Neuronal stem cell (in vitro differentiated cells): ENCODE results near the gene JPT1. TPM values are rescaled to one million over a fixed set of nuclear protein-coding genes. Genes with fewer than 3 reads are reported as not detected.

Experiments
- DNase-seq: peaks from one replicate; pipeline ENCODE4 v3.0.0-alpha.2; 2013; ENCODE audit warnings: low spot score
- H2AFZ ChIP-seq: one replicate; pipeline ENCODE4 v1.6.1; 2013; ENCODE audit warnings: mild to moderate bottlenecking, low read length, inconsistent platforms
- H2AK5ac ChIP-seq: 2 replicates; pipeline ENCODE4 v1.6.1; 2013; ENCODE audit warnings: low read depth, mild to moderate bottlenecking, inconsistent platforms, low read length, moderate library complexity, mixed read lengths
- H2BK120ac ChIP-seq: 2 replicates; pipeline ENCODE4 v1.6.1; 2013; ENCODE audit warnings: low read depth, mild to moderate bottlenecking, inconsistent platforms, low read length, moderate library complexity, mixed read lengths
- H2BK12ac ChIP-seq: one replicate; pipeline ENCODE4 v1.6.1; 2013; ENCODE audit warnings: low read length, inconsistent platforms
- H2BK15ac ChIP-seq: 2 replicates; pipeline ENCODE4 v1.6.1; 2013; ENCODE audit warnings: mild to moderate bottlenecking, low read length, inconsistent platforms, mixed read lengths
- H2BK5ac ChIP-seq: one replicate; pipeline ENCODE4 v1.6.1; 2013; ENCODE audit warnings: inconsistent platforms, mild to moderate bottlenecking, low read length, moderate library complexity
- H3K14ac ChIP-seq: one replicate; pipeline ENCODE4 v1.6.1; 2013; ENCODE audit warnings: low read length, inconsistent platforms
- H3K18ac ChIP-seq: 2 replicates; pipeline ENCODE4 v1.6.1; 2013; ENCODE audit warnings: low read length, inconsistent platforms
- H3K23ac ChIP-seq: 2 replicates; pipeline ENCODE4 v1.6.1; 2013; ENCODE audit warnings: low read depth, mild to moderate bottlenecking, mixed read lengths, low read length, inconsistent platforms; ENCODE audit not compliant: poor library complexity
- H3K27ac ChIP-seq: replicated peaks from 3 replicates; pipeline ENCODE4 v1.5.1; 2013; ENCODE audit warnings: low read length, inconsistent platforms
- H3K27me3 ChIP-seq, 3 experiments: 2 replicates each; pipeline ENCODE4 v1.6.1; 2013; ENCODE audit warnings: low read length in 3 of 3, mild to moderate bottlenecking in 2 of 3, inconsistent platforms in 1 of 3, low read depth in 1 of 3, mixed read lengths in 1 of 3, moderate library complexity in 1 of 3; ENCODE audit not compliant: control insufficient read depth in 3 of 3, insufficient read depth in 3 of 3
- H3K36me3 ChIP-seq, 2 donors: replicated peaks in 1 of 2; 2 replicates each; pipeline ENCODE4 v1.6.1; 2013; ENCODE audit warnings: low read length in 2 of 2; ENCODE audit not compliant: control insufficient read depth in 2 of 2, insufficient read depth in 2 of 2
- H3K4ac ChIP-seq: 2 replicates; pipeline ENCODE4 v1.6.1; 2013; ENCODE audit warnings: inconsistent platforms, mild to moderate bottlenecking, low read length, moderate library complexity
- H3K4me1 ChIP-seq, 2 donors: 1 replicate in 1 of 2; 2 replicates in 1 of 2; pipeline ENCODE4 v1.6.1; 2013; ENCODE audit warnings: low read length in 2 of 2, low read depth in 1 of 2; ENCODE audit not compliant: control insufficient read depth in 2 of 2, insufficient read depth in 1 of 2
- H3K4me2 ChIP-seq: one replicate; pipeline ENCODE4 v1.6.1; 2013; ENCODE audit warnings: mild to moderate bottlenecking, low read length, inconsistent platforms; ENCODE audit not compliant: insufficient read depth, poor library complexity, severe bottlenecking
- H3K4me3 ChIP-seq, 2 donors: 2 replicates each; pipeline ENCODE4 v1.5.1; 2013; ENCODE audit warnings: low read length in 2 of 2, mild to moderate bottlenecking in 2 of 2, inconsistent platforms in 1 of 2, moderate library complexity in 1 of 2
- H3K79me1 ChIP-seq: one replicate; pipeline ENCODE4 v1.6.1; 2013; ENCODE audit warnings: low read depth, mild to moderate bottlenecking, inconsistent platforms, low read length, moderate library complexity
- H3K9ac ChIP-seq: one replicate; pipeline ENCODE4 v1.6.1; 2013; ENCODE audit warnings: mild to moderate bottlenecking, low read depth, low read length, inconsistent platforms; ENCODE audit not compliant: poor library complexity
- H3K9me3 ChIP-seq, 2 donors: replicated peaks in 1 of 2; 2 replicates each; pipeline versions ENCODE3 to v1.6.1; 2013; ENCODE audit warnings: low read length in 2 of 2, mild to moderate bottlenecking in 2 of 2, inconsistent platforms in 1 of 2, low read depth in 1 of 2, mixed read lengths in 1 of 2, moderate library complexity in 1 of 2; ENCODE audit not compliant: control insufficient read depth in 2 of 2, insufficient read depth in 1 of 2
- H4K8ac ChIP-seq: one replicate; pipeline ENCODE4 v1.6.1; 2013; ENCODE audit warnings: low read depth, mild to moderate bottlenecking, inconsistent platforms, low read length, moderate library complexity
- H4K91ac ChIP-seq: one replicate; pipeline ENCODE4 v1.6.1; 2013; ENCODE audit warnings: low read length, low read depth, mild to moderate bottlenecking, inconsistent platforms; ENCODE audit not compliant: poor library complexity
- WGBS, 2 donors: extraction: QIAGEN DNeasy Blood & Tissue Kit; methylation state at CpG; one replicate each; pipeline ENCODE4 v1.1.7; 2013; ENCODE audit warnings: missing lambda C conversion rate in 2 of 2, mixed read lengths in 1 of 2; ENCODE audit not compliant: insufficient read length in 2 of 2, insufficient replicate concordance in 1 of 2; ENCODE audit errors: extremely low coverage in 2 of 2; 5-methylcytosine and 5-hydroxymethylcytosine counted together
- polyA plus RNA-seq, 2 experiments: library from polyadenylated mRNA; stranded (reverse); fragments of 200-250 nt; gene quantifications; one replicate each; pipeline ENCODE4 v1.2.3, GENCODE V29; 2013

The JPT1 gene
- polyA plus RNA-seq (2013, experiment 1 of 2) = 267 TPM
- 277 TPM for polyA plus RNA-seq (2013, experiment 2 of 2)

GRCh38 chr17:75154195-75155106 is at the start of gene JPT1:
JPT1 (minus strand) TSS chr17:75154512; CDS start chr17:75154397, 115 bp downstream.
- H3K4me3 ChIP-seq = peak within 1 kb of the TSS; percentile 90 to 92
- peak within 1 kb of the TSS; percentile 38 for H3K4ac ChIP-seq

DNA sequence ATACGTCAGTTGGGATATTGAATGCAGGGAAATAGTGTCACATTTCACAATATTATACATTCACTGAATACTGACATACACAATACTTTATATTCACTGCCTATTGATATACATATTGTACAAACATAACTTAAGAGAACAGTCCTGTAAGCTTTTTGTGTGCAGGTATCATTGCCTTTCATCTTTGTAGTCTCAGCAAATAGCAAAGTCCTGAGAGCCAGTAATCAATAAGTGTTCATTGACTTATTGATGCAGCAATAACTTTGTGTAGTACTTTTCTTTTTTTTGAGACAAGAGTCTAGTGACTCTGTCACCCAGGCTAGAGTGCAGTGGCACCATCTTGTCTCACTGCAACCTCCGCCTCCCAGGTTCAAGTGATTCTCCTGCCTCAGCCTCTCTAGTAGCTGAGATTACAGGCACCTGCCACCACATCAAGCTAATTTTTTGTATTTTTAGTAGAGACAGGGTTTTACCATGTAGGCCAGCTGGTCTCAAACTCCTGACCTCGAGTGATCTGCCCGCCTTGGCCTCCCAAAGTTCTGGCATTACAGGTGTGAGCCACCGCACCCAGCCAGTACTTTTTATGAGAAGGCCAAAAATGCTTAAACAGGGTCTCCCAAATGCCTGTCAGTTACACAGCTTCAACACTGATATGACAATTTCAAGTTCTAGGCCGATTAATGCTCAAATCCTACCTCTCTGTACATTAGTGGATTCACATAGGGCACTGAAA is 45.7 kb upstream of the JPT1 start:
- H4K8ac ChIP-seq = no peak overlapping the region
- H2BK15ac ChIP-seq = no peak overlapping the region
- no peak overlapping the region for H2BK120ac ChIP-seq
- no peak overlapping the region for H2AFZ ChIP-seq
- H3K9me3 ChIP-seq = no peaks in the 10 kb centered on the region
- WGBS, 2 donors = no CpG with 5 or more reads among the region's 6 CpGs
- H2AK5ac ChIP-seq = no peak overlapping the region
- no peak overlapping the region for H3K4ac ChIP-seq
- no peak overlapping the region for H3K18ac ChIP-seq
- no peak overlapping the region for H3K4me2 ChIP-seq
- no peak overlapping the region for H3K23ac ChIP-seq
- H3K4me1 ChIP-seq = no peaks in the 10 kb centered on the region
- H3K14ac ChIP-seq = no peak overlapping the region
- no peak overlapping the region for H2BK5ac ChIP-seq
- H3K79me1 ChIP-seq = no peaks in the 10 kb centered on the region
- H3K4me3 ChIP-seq = no peak overlapping the region
- H2BK12ac ChIP-seq = no peak overlapping the region
- H3K27ac ChIP-seq = no peak overlapping the region
- no peaks in the 10 kb centered on the region for H3K27me3 ChIP-seq
- no peak overlapping the region for H4K91ac ChIP-seq
- H3K9ac ChIP-seq = no peak overlapping the region
- no peak for DNase-seq
- no peaks in the 10 kb centered on the region for H3K36me3 ChIP-seq

More at GRCh38 chr17:75154195-75155106, at the start of gene JPT1:
- Histone ChIP-seq H3K79me1 (peaks cover 6% of the 10 kb centered on the region), H3K18ac (peak within 1 kb of the TSS; percentile 98), H3K23ac (peak within 1 kb of the TSS; percentile 100), H3K27ac (peak within 1 kb of the TSS; percentile 67), H2BK120ac (no peak within 1 kb of the TSS), H3K14ac (peak within 1 kb of the TSS; percentile 99), H3K9me3 (no peaks in the 10 kb centered on the region), H3K27me3 (no peaks in the 10 kb centered on the region), H3K9ac (peak within 1 kb of the TSS; percentile 95), H4K8ac (no peak within 1 kb of the TSS), H2AFZ (peak within 1 kb of the TSS; percentile 48), H2BK15ac (no peak within 1 kb of the TSS), H3K4me1 (peaks cover 3 to 9% of the 10 kb centered on the region in 2 donors), H4K91ac (no peak within 1 kb of the TSS), H3K36me3 (peaks cover 0 to 36% of the 10 kb centered on the region in 2 donors), H2AK5ac (peak within 1 kb of the TSS; percentile 100), H2BK5ac (peak within 1 kb of the TSS; percentile 93), H2BK12ac (peak within 1 kb of the TSS; percentile 58), H3K4me2 (peak within 1 kb of the TSS; percentile 63)
- DNase-seq = peak; percentile 98
- WGBS, 2 donors = no CpG with 5 or more reads among the region's 67 CpGs

GRCh38 chr17:75194879-75195278 is 40.6 kb upstream of the JPT1 start:
- H2BK12ac ChIP-seq = no peak overlapping the region
- no peak overlapping the region for H3K4me3 ChIP-seq
- H4K91ac ChIP-seq = no peak overlapping the region
- no peak overlapping the region for H2AK5ac ChIP-seq
- H3K9ac ChIP-seq = no peak overlapping the region
- no peak overlapping the region for H3K27ac ChIP-seq
- H3K9me3 ChIP-seq = no peaks in the 10 kb centered on the region
- H3K14ac ChIP-seq = no peak overlapping the region
- no peak overlapping the region for H4K8ac ChIP-seq
- H3K79me1 ChIP-seq = no peaks in the 10 kb centered on the region
- no peak overlapping the region for H2BK5ac ChIP-seq
- H3K23ac ChIP-seq = no peak overlapping the region
- no peak overlapping the region for H3K4ac ChIP-seq
- no CpG with 5 or more reads among the region's 5 CpGs for WGBS, 2 donors
- no peaks in the 10 kb centered on the region for H3K36me3 ChIP-seq
- H2BK15ac ChIP-seq = no peak overlapping the region
- no peak overlapping the region for H3K4me2 ChIP-seq
- H2AFZ ChIP-seq = no peak overlapping the region
- no peaks in the 10 kb centered on the region for H3K4me1 ChIP-seq
- H3K27me3 ChIP-seq = no peaks in the 10 kb centered on the region
- no peak overlapping the region for H3K18ac ChIP-seq
- no peak overlapping the region for H2BK120ac ChIP-seq
- no peak for DNase-seq

DNA sequence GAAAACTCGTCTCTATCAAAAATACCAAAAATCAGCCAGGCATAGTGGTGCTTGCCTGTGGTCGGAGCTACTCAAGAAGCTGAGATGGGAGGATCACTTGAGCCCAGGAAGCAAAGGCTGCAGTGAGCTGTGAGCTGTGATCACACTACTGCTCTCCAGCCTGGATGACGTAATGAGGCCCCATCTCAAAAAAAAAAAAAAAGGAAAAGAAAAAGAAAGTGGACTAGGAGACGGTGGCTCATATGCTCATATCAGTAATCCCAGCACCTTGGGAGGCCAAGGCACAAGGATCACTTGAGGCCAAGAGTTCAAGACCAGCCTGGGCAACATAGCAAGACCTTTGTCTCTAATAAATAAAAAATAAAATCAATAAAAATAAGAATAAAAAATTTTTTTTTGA is 37.3 kb upstream of the JPT1 start:
- Histone ChIP-seq H2BK5ac (no peak overlapping the region), H3K36me3 (no peaks in the 10 kb centered on the region), H3K14ac (no peak overlapping the region), H3K4ac (no peak overlapping the region), H3K27ac (no peak overlapping the region), H2BK120ac (no peak overlapping the region), H3K4me3 (no peak overlapping the region), H3K23ac (no peak overlapping the region), H3K9ac (no peak overlapping the region), H3K18ac (no peak overlapping the region), H3K4me2 (no peak overlapping the region), H3K4me1 (no peaks in the 10 kb centered on the region), H4K91ac (no peak overlapping the region), H3K9me3 (no peaks in the 10 kb centered on the region), H4K8ac (no peak overlapping the region), H2BK15ac (no peak overlapping the region), H2BK12ac (no peak overlapping the region), H2AFZ (no peak overlapping the region), H2AK5ac (no peak overlapping the region), H3K27me3 (no peaks in the 10 kb centered on the region), H3K79me1 (no peaks in the 10 kb centered on the region)
- no peak for DNase-seq
- WGBS, 2 donors = no CpG with 5 or more reads among the region's 4 CpGs
